ENCODE measurements around the gene SH2D1A. TPM values are rescaled to one million over a fixed set of nuclear protein-coding genes. Genes with fewer than 3 reads are reported as not detected.

Gene SH2D1A
- total RNA-seq, 1 experiment from 2014 or later: not detected

DNA sequence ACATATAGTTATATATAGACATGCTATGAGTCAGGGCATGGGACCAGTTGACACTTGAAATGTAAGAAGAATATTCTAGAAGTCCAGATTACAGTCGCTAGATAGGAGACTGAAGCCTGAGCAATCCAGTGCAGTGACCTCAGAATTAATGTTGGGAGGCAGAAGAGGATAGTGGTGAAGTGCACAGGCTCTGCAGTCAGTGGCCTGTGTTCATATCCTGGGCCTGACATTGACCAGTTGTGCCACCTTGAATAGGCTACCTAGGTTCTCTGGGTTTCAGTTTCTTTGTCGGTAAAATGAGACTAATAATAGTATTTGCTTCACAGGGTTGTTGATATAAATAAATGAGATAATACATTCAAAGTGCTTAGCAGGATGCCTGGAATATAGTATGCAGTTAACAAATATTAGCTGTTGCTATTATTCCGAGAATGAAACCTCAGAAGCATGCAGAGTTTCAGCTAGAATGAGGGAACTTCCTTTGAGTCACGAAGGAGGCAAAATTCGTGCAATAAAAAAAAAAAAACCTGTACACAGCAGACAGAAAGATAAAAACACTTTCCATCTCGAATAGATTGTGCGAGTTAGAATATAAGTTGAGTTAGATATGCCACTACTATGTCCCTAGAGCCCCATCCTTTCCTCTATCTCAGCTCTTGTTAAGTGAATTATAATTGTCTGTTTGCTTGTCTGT is 4.0 kb upstream of the SH2D1A start:
- no peak overlapping the region for H2AFZ ChIP-seq (ENCODE audit: low read length)
- no CpG with 5 or more reads among the region's 7 CpGs for WGBS (ENCODE audit: extremely low coverage, insufficient read length, low lambda C conversion rate)
- H3K4me3 Mint-ChIP-seq: no peak overlapping the region

More for the DNA sequence above, 4.0 kb upstream of the SH2D1A start:
- H3K56ac ChIP-seq (ENCODE audit: insufficient read length, low read depth, low read length): no peak overlapping the region
- no peaks in the 10 kb centered on the region for H4K20me1 ChIP-seq (ENCODE audit: control insufficient read depth, insufficient read depth, insufficient read length)
- H4K91ac ChIP-seq (ENCODE audit: insufficient read length, low read depth, low read length): no peak overlapping the region
- H2BK20ac ChIP-seq (ENCODE audit: low read depth, low read length, poor library complexity, severe bottlenecking): no peak overlapping the region
- no peak overlapping the region for H3K14ac ChIP-seq (ENCODE audit: insufficient read depth, low read length)
- no peak overlapping the region for H2BK5ac ChIP-seq (ENCODE audit: insufficient read length, low read length)
- no peaks in the 10 kb centered on the region for H3K9me3 ChIP-seq (ENCODE audit: control insufficient read depth, low read depth, low read length)
- no peaks in the 10 kb centered on the region for H3K79me1 ChIP-seq (ENCODE audit: insufficient read depth, low read depth, low read length, poor library complexity, severe bottlenecking)
- H2BK12ac ChIP-seq (ENCODE audit: insufficient read length, low read depth, low read length): no peak overlapping the region
- no peak overlapping the region for H3K27ac ChIP-seq (ENCODE audit: insufficient read length, low read depth, low read length)
- no peak overlapping the region for H3K18ac ChIP-seq (ENCODE audit: insufficient read length, low read depth, low read length)
- no peak overlapping the region for H2BK15ac ChIP-seq (ENCODE audit: low read depth, low read length)
- no peak overlapping the region for H4K5ac ChIP-seq (ENCODE audit: insufficient read length, low read depth, low read length)
- H2AK5ac ChIP-seq (ENCODE audit: insufficient read length, low read length): no peak overlapping the region
- Mint-ChIP-seq H3K36me3 (ENCODE audit: insufficient read depth in 1 of 3, low read depth in 3 of 3) (no peaks in the 10 kb centered on the region), H3K4me1 (peaks cover 5 to 9% of the 10 kb centered on the region in 2 experiments), H3K27me3 (ENCODE audit: low read depth) (no peaks in the 10 kb centered on the region; the same call in 1 of the 2 replicates), H3K9me3 (peaks cover 0 to 4% of the 10 kb centered on the region in 2 experiments; a peak in 1 of 5 replicates), H3K27ac (no peak overlapping the region)
- H2BK120ac ChIP-seq (ENCODE audit: low read depth, low read length, poor library complexity, severe bottlenecking): no peak overlapping the region
- H3K27me3 ChIP-seq (ENCODE audit: insufficient read depth, low read length): no peaks in the 10 kb centered on the region
- H3K4me1 ChIP-seq (ENCODE audit: insufficient read depth, low read length): no peaks in the 10 kb centered on the region
- no peak overlapping the region for H3K9ac ChIP-seq (ENCODE audit: extremely low read depth, insufficient read length, low read length)
- H3K23me2 ChIP-seq (ENCODE audit: insufficient read length, low read depth, low read length, poor library complexity, severe bottlenecking): no peaks in the 10 kb centered on the region
- H3K23ac ChIP-seq (ENCODE audit: insufficient read length, low read depth, low read length): no peak overlapping the region
- TF ChIP-seq, protein P1, sequence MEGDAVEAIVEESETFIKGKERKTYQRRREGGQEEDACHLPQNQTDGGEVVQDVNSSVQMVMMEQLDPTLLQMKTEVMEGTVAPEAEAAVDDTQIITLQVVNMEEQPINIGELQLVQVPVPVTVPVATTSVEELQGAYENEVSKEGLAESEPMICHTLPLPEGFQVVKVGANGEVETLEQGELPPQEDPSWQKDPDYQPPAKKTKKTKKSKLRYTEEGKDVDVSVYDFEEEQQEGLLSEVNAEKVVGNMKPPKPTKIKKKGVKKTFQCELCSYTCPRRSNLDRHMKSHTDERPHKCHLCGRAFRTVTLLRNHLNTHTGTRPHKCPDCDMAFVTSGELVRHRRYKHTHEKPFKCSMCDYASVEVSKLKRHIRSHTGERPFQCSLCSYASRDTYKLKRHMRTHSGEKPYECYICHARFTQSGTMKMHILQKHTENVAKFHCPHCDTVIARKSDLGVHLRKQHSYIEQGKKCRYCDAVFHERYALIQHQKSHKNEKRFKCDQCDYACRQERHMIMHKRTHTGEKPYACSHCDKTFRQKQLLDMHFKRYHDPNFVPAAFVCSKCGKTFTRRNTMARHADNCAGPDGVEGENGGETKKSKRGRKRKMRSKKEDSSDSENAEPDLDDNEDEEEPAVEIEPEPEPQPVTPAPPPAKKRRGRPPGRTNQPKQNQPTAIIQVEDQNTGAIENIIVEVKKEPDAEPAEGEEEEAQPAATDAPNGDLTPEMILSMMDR (conservative IDR thresholded peaks at IDR 0.05): no peak
- H3K4ac ChIP-seq (ENCODE audit: low read depth, low read length): no peak overlapping the region
- no peaks in the 10 kb centered on the region for H3K79me2 ChIP-seq (ENCODE audit: insufficient read depth, low read length)
- no peak overlapping the region for H3T11ph ChIP-seq (ENCODE audit: low read length)
- H4K8ac ChIP-seq (replicated peaks; ENCODE audit: insufficient read length, low read depth, low read length): no peak overlapping the region
- no peak overlapping the region for H3K4me2 ChIP-seq (ENCODE audit: insufficient read depth, insufficient read length, low read length)
- no peak for DNase-seq

Data from H9 (cell line).